Adrenal gland (tissue), 12 donors: ENCODE measurements around the gene PLAA. TPM values are rescaled to one million over a fixed set of nuclear protein-coding genes. Genes with fewer than 3 reads are reported as not detected.
A peak's percentile ranks its signal among the peaks of the same experiment; 100 is the strongest.

Experiments
- DNase-seq, 7 donors: peaks; one replicate each; pipeline ENCODE4 v3.0.0-alpha.2; 2019 to 2020
- H3K27ac ChIP-seq, 5 donors: fragments of 200-600 bp; sonication (generic) in 4 of 5; 1 replicate in 3 of 5; 2 replicates in 2 of 5; pipeline versions ENCODE4 v1.5.1 to v1.8.0; 2016 to 2020; ENCODE audit warnings: mild to moderate bottlenecking in 1 of 5
- H3K27me3 ChIP-seq: fragments of 200-600 bp; 2 replicates; pipeline ENCODE4 v1.8.0; 2021
- H3K36me3 ChIP-seq, 2 donors: fragments of 200-600 bp; replicated peaks in 1 of 2; 1 replicate in 1 of 2; 2 replicates in 1 of 2; pipeline versions ENCODE4 v1.5.1 to v1.8.0; 2018 to 2022
- H3K4me1 ChIP-seq, 2 donors: fragments of 200-600 bp; replicated peaks in 1 of 2; 1 replicate in 1 of 2; 2 replicates in 1 of 2; pipeline versions ENCODE4 v1.5.1 to v1.8.0; 2018 to 2021
- H3K4me3 ChIP-seq, 4 donors: fragments of 200-600 bp; sonication (generic) in 3 of 4; one replicate each; pipeline ENCODE4 v1.5.1; 2016 to 2018
- H3K9me3 ChIP-seq, 3 donors: fragments of 200-600 bp; sonication (generic) in 1 of 3; replicated peaks in 1 of 3; 1 replicate in 2 of 3; 2 replicates in 1 of 3; pipeline versions ENCODE4 v1.5.1 to v1.8.0; 2016 to 2021
- CTCF ChIP-seq, 6 experiments: fragments of 450-650 bp in 4 of 6; fragments of 200-600 bp in 2 of 6; sonication (generic) in 1 of 6; IDR thresholded peaks; 1 replicate in 5 of 6; 2 replicates in 1 of 6; pipeline versions ENCODE4 v1.5.1 to v1.8.0; 2016 to 2021; ENCODE audit warnings: antibody characterized with exemption in 6 of 6, mild to moderate bottlenecking in 2 of 6, moderate library complexity in 1 of 6
- POLR2A ChIP-seq, 2 donors: fragments of 450-650 bp; IDR thresholded peaks; one replicate each; pipeline ENCODE4 v1.6.1; 2017; ENCODE audit warnings: antibody characterized with exemption in 2 of 2, mild to moderate bottlenecking in 2 of 2, moderate library complexity in 1 of 2
- WGBS, 4 donors: extraction: QIAGEN DNeasy Blood & Tissue Kit in 2 of 4; methylation state at CpG; one replicate each; pipeline versions ENCODE4 v1.1.5 to v1.1.7; 2013 to 2017; 5-methylcytosine and 5-hydroxymethylcytosine counted together
- intact Hi-C, 2 donors: fragments of 100-400 bp; cut with DNase I; formaldehyde crosslinking; loops; one replicate each; pipeline versions ENCODE4 v1.14.1 to v1.15.0; 2022 to 2023
- polyA plus RNA-seq, 3 donors: library from polyadenylated mRNA; stranded (reverse); fragments of 200-250 nt in 2 of 3; fragments of 350-450 nt in 1 of 3; fragmentation: Illumina TruSeq in 1 of 3; extraction: RNeasy Lipid Tissue Mini Kit (QIAGEN cat#74804) in 1 of 3; gene quantifications; one replicate each; pipeline ENCODE4 v1.2.3, GENCODE V29; 2013 to 2014
- total RNA-seq, 9 donors: library from RNA; depleted of rRNA in 4 of 9; stranded (reverse); fragments of >200 nt in 4 of 9; fragments of 120-200 nt in 1 of 9; fragmentation: NEBNext Ultra II Directional in 1 of 9; extraction: Animal tissue kit (Norgen Biotek cat#: 25700) in 1 of 9; gene quantifications; one replicate each; pipeline versions ENCODE4 v1.1.0 to v1.2.4, GENCODE V29; 2013 to 2023
- donor health status: healthy with polysubstance abuse.
- donor health status: Bipolar disorder and iron deficiency.
- donor health status: DM: yes; HTN: yes; CAD: no.
- donor health status: DM: no; HTN: no; CAD: no.
- donor health status: DM: no; HTN: no; CAD: no.
- donor health status: DM: yes; HTN: yes; CAD: no.

Gene PLAA
- total and polyA plus RNA-seq, 12 donors = 12.8 to 89.8 (median 37.8) TPM

- Histone ChIP-seq H3K4me1 (peaks cover 33 to 41% of the 10 kb centered on the region in 2 donors), H3K4me3 (peak overlapping the region in 1 of 4 donors; percentile 82), H3K27me3 (no peaks in the 10 kb centered on the region), H3K36me3 (no peaks in the 10 kb centered on the region), H3K27ac (peak overlapping the region in 1 of 5 donors; percentile 94), H3K9me3 (no peaks in the 10 kb centered on the region)
- DNase-seq = no peak
- 33 to 49% (median 37%) methylated on average over 2 of the region's 2 CpGs for WGBS, 4 donors
- no peak for TF ChIP-seq CTCF (IDR thresholded peaks at IDR 0.05)
- intact Hi-C loops = loop anchor here in 1 of 2 donors (10.0 kb wide), 1 partner anchor 51 kb away; the partner anchor contains the start of gene CAAP1
Observed at GRCh38 chr9:26945591-26945990, 1.5 kb downstream of the PLAA start.

DNA sequence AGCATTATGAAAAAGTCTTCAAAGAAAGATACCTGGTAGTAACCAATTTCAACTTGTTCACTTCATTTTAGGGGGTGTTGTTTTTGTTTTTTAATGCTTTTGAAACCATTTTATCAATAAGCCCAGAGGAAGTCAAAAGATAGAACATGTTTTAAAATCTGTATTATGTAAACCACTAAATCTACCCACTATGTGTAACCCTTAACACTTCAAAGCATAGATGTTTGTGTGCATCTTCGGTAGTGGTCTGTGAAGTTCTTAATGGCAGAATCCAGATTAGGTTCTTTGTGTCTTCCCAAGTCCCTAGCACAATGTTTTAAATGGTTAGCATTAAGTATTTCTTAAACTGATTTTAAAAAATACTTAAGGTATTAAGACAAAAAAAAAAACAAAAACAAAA is 6.3 kb downstream of the PLAA start:
- TF ChIP-seq CTCF (IDR thresholded peaks at IDR 0.05) (no peak), POLR2A (IDR thresholded peaks at IDR 0.05) (no peak)
- 95 to 98% (median 97%) methylated on average over 1 of the region's 1 CpG for WGBS, 4 donors

GRCh38 chr9:26939955-26940711 is 6.9 kb downstream of the PLAA start:
- intact Hi-C loops = loop anchor here in 1 of 2 donors (10.0 kb wide), 1 partner anchor 45 kb away; the partner anchor contains the start of gene CAAP1
- peaks cover 0 to 9% (median 0%) of the 10 kb centered on the region in 3 donors for H3K9me3 ChIP-seq
- H3K27ac ChIP-seq = peak overlapping the region in 1 of 5 donors; percentile 5
- no peaks in the 10 kb centered on the region for H3K36me3 ChIP-seq
- H3K4me1 ChIP-seq = peaks cover 29 to 40% of the 10 kb centered on the region in 2 donors
- TF ChIP-seq POLR2A (IDR thresholded peaks at IDR 0.05) = no peak
- TF ChIP-seq CTCF (IDR thresholded peaks at IDR 0.05) = no peak
- WGBS, 4 donors = 68 to 79% (median 69%) methylated on average over 3 of the region's 3 CpGs
- H3K27me3 ChIP-seq = no peaks in the 10 kb centered on the region
- no peak for DNase-seq
- no peak overlapping the region for H3K4me3 ChIP-seq

More for the DNA sequence above, 6.3 kb downstream of the PLAA start:
- H3K36me3 ChIP-seq = no peaks in the 10 kb centered on the region
- H3K27ac ChIP-seq = peak overlapping the region in 1 of 5 donors; percentile 5
- intact Hi-C loops = loop anchor here in 1 of 2 donors (10.0 kb wide), 1 partner anchor 46 kb away; the partner anchor contains the start of gene CAAP1
- peaks cover 0 to 9% (median 0%) of the 10 kb centered on the region in 3 donors for H3K9me3 ChIP-seq
- H3K4me1 ChIP-seq = peaks cover 35 to 40% of the 10 kb centered on the region in 2 donors
- no peak overlapping the region for H3K4me3 ChIP-seq
- H3K27me3 ChIP-seq = no peaks in the 10 kb centered on the region
- DNase-seq = no peak

DNA sequence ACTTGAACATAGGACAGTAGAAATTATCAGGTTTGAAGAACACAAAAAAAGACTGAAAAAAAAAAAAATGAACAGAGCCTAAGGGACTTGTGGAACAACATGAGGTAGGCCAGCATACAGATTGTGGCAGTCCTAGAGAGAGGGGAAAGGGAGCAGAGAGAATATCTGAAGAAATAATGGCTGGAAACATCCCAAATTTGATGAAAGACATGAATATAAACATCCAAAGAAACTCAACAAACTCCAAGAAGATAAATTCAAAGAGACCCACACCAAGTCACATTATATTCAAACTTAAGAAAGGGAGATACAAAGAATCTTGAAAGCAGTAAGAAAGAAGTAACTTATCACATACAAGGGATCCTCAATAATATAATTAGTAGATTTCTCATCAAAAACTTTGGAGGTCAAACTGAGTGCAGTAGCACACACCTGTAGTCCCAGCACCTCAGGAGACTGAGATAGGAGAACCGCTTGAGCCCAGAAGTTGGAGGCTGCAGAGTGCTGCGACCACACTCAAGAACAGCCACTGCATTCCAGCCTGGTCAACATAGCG is 9.1 kb downstream of the PLAA start:
- no peaks in the 10 kb centered on the region for H3K36me3 ChIP-seq
- H3K9me3 ChIP-seq = peaks cover 0 to 9% (median 0%) of the 10 kb centered on the region in 3 donors
- H3K4me3 ChIP-seq = no peak overlapping the region
- no peak for DNase-seq
- intact Hi-C loops = no loop called here
- no peaks in the 10 kb centered on the region for H3K27me3 ChIP-seq
- H3K4me1 ChIP-seq = peaks cover 17 to 31% of the 10 kb centered on the region in 2 donors
- WGBS, 4 donors = 96 to 100% (median 99%) methylated on average over 3 of the region's 3 CpGs
- TF ChIP-seq CTCF (IDR thresholded peaks at IDR 0.05) = no peak
- no peak for TF ChIP-seq POLR2A (IDR thresholded peaks at IDR 0.05)
- no peak overlapping the region for H3K27ac ChIP-seq
